HepG2 (cell line): ENCODE measurements around the gene OSCP1. TPM values are rescaled to one million over a fixed set of nuclear protein-coding genes. Genes with fewer than 3 reads are reported as not detected.
"Not testable (repeated sequence)": the region's sequence is repeated elsewhere in the genome, so short reads cannot be mapped to it uniquely, and the experiment has no call there.

Experiments used
- ATAC-seq: fragments of 200-7000 bp; cut with Tn5 transposase; 3 replicates; pipeline ENCODE4 v1.9.1; 2020; ENCODE audit warnings: mild to moderate bottlenecking, moderate library complexity
- BruUV-seq: library from RNA; stranded (reverse); fragments of 400-500 nt; replicated peaks from 2 replicates; lab custom pipeline; 2021; lab: Mats Ljungman, UMichigan
- CTCF ChIA-PET: fragments of 300-600 bp; formaldehyde crosslinking; extraction: SDS; loops from one replicate; lab custom pipeline; 2021; ENCODE audit warnings: low total read pairs, inconsistent platforms, low intra/inter-chr PET ratio; lab: Yijun Ruan, JAX
- POLR2A ChIA-PET: fragments of 350-600 bp; sonication (Branson Sonifier 250); formaldehyde crosslinking; loops from one replicate; lab custom pipeline; 2020; ENCODE audit warnings: antibody characterized with exemption, inconsistent platforms; lab: Yijun Ruan, JAX
- DNase-seq: peaks from one replicate; pipeline ENCODE4 v3.0.0-alpha.2; 2015; ENCODE audit warnings: low spot score
- FAIRE-seq: peaks from 3 replicates; lab custom pipeline; 2011; peaks lifted over from hg19 to GRCh38; lab: Jason Lieb, UNC
- H2AFZ ChIP-seq: one replicate; pipeline ENCODE4 v1.6.1; 2011; ENCODE audit warnings: low read length, inconsistent platforms
- H3K27ac ChIP-seq: fragments of 300-600 bp; 3 replicates; pipeline ENCODE4 v1.8.0; 2011; ENCODE audit warnings: mixed run types, mild to moderate bottlenecking, mixed read lengths, low read length, inconsistent platforms; ENCODE audit not compliant: insufficient read depth; ENCODE audit errors: extremely low read length
- H3K27me3 ChIP-seq, 2 experiments: fragments of 200-600 bp in 1 of 2; 2 replicates in 1 of 2; 3 replicates in 1 of 2; pipeline versions ENCODE4 v1.6.0 to v1.8.0; 2011; ENCODE audit warnings: low read length in 2 of 2, mild to moderate bottlenecking in 2 of 2, moderate library complexity in 2 of 2, inconsistent platforms in 1 of 2; ENCODE audit not compliant: insufficient read depth in 2 of 2, control insufficient read depth in 1 of 2
- H3K36me3 ChIP-seq, 2 experiments: fragments of 200-600 bp in 1 of 2; replicated peaks in 1 of 2; 2 replicates in 1 of 2; 3 replicates in 1 of 2; pipeline versions ENCODE4 v1.5.1 to v1.8.0; 2011; ENCODE audit warnings: low read length in 2 of 2, inconsistent platforms in 1 of 2; ENCODE audit not compliant: insufficient read depth in 2 of 2, control insufficient read depth in 1 of 2
- H3K4me1 ChIP-seq: 2 replicates; pipeline ENCODE4 v1.5.1; 2012; ENCODE audit warnings: low read length, inconsistent platforms; ENCODE audit not compliant: insufficient read depth
- H3K4me2 ChIP-seq: 2 replicates; pipeline ENCODE4 v1.6.0; 2011; ENCODE audit warnings: low read depth, low read length, inconsistent platforms
- H3K4me3 ChIP-seq, 3 experiments: fragments of 200-600 bp in 1 of 3; sonication (generic), shearing (Covaris generic) in 1 of 3; replicated peaks in 1 of 3; 2 replicates each; pipeline ENCODE4 v1.5.1; 2011 to 2016; ENCODE audit warnings: low read length in 3 of 3, inconsistent platforms in 2 of 3, low read depth in 2 of 3, mild to moderate bottlenecking in 2 of 3, control low read depth in 1 of 3, mixed read lengths in 1 of 3; ENCODE audit not compliant: insufficient read depth in 1 of 3
- H3K79me2 ChIP-seq: one replicate; pipeline ENCODE4 v1.6.1; 2011; ENCODE audit warnings: low read length, inconsistent platforms; ENCODE audit not compliant: insufficient read depth
- H3K9ac ChIP-seq: 2 replicates; pipeline ENCODE4 v1.6.0; 2011; ENCODE audit warnings: mild to moderate bottlenecking, low read depth, low read length, inconsistent platforms; ENCODE audit not compliant: insufficient read depth
- H3K9me3 ChIP-seq: 2 replicates; pipeline ENCODE4 v1.5.1; 2012; ENCODE audit warnings: mild to moderate bottlenecking, low read length
- H4K20me1 ChIP-seq: 2 replicates; pipeline ENCODE4 v1.6.0; 2011; ENCODE audit warnings: inconsistent platforms, mild to moderate bottlenecking, low read length, moderate library complexity; ENCODE audit not compliant: insufficient read depth
- ATF7 ChIP-seq, 2 experiments: fragments of 450-650 bp in 1 of 2; sonication (generic) in 1 of 2; formaldehyde crosslinking in 1 of 2; IDR thresholded peaks; 2 replicates each; pipeline versions ENCODE4 v1.4.0 to v1.6.1; 2016 to 2020; ENCODE audit warnings: antibody characterized with exemption in 1 of 2, mild to moderate bottlenecking in 1 of 2, missing genetic modification reagents in 1 of 2
- RNF219 ChIP-seq: sonication (generic); formaldehyde crosslinking; IDR thresholded peaks from 2 replicates; pipeline ENCODE4 v1.5.0; 2020; ENCODE audit warnings: mild to moderate bottlenecking, missing genetic modification reagents
- ZGPAT ChIP-seq: IDR thresholded peaks from 2 replicates; pipeline ENCODE4 v1.6.1; 2016; ENCODE audit warnings: mild to moderate bottlenecking
- ZNF207 ChIP-seq: fragments of 450-650 bp; IDR thresholded peaks from 2 replicates; pipeline ENCODE4 v1.6.1; 2016; ENCODE audit warnings: antibody characterized with exemption, borderline replicate concordance
- ZNF768 ChIP-seq: sonication (generic); formaldehyde crosslinking; IDR thresholded peaks from 2 replicates; pipeline ENCODE4 v1.4.0; 2020; ENCODE audit warnings: missing genetic modification reagents
- WGBS: methylation state at CpG from one replicate; pipeline ENCODE4 v1.1.6; 2017; ENCODE audit warnings: low lambda C conversion rate; 5-methylcytosine and 5-hydroxymethylcytosine counted together
- in situ Hi-C: cut with HindIII; loops from 2 replicates; pipeline ENCODE4 v1.10.0; 2017; ENCODE audit warnings: low pct_unique_long_range_greater_than_20kb; ENCODE audit not compliant: extremely low pct_ligation_motif_present
- intact Hi-C: fragments of 100-400 bp; cut with micrococcal nuclease; formaldehyde crosslinking; loops from one replicate; pipeline ENCODE4 v1.10.0; 2022; ENCODE audit not compliant: unreplicated experiment
- polyA plus RNA-seq, 8 experiments: library from polyadenylated mRNA; depleted of rRNA in 3 of 8; stranded (reverse) in 7 of 8; unstranded in 1 of 8; fragments of >200 nt; fragmentation: Illumina TruSeq in 4 of 8; extraction: Trizol in 4 of 8; gene quantifications; 2 replicates each; pipeline versions ENCODE4 v1.2.1 to v1.2.3, GENCODE V29; 2011 to 2016; ENCODE audit warnings: low read depth in 4 of 8, missing spikeins in 1 of 8, mixed read lengths in 1 of 8; ENCODE audit not compliant: insufficient read depth in 1 of 8
- total RNA-seq, 5 experiments: library from RNA; depleted of rRNA; stranded (reverse); fragments of >200 nt; fragmentation: Illumina TruSeq; extraction: Trizol; gene quantifications; 2 replicates each; pipeline ENCODE4 v1.2.3, GENCODE V29; 2016; ENCODE audit warnings: low read depth in 1 of 5

The OSCP1 gene
- total and polyA plus RNA-seq, 2 of the 13 experiments (the other 11 are each of a cell fraction or from before 2014, with no cell fraction given): 0.60 to 0.84 TPM

GRCh38 chr1:36480161-36480560 is 29.9 kb upstream of the OSCP1 start (continued):
- TF ChIP-seq ZNF207: no peak
- no peak for TF ChIP-seq ZGPAT

- ATAC-seq: no peak
- POLR2A ChIA-PET: no interaction called here
- Histone ChIP-seq H3K9ac (no peak overlapping the region), H3K4me1 (peaks cover 31% of the 10 kb centered on the region), H3K4me2 (no peak overlapping the region), H2AFZ (no peak overlapping the region), H3K79me2 (no peaks in the 10 kb centered on the region), H3K4me3 (no peak overlapping the region), H3K27me3 (no peaks in the 10 kb centered on the region; a peak in 1 of 5 replicates), H3K9me3 (no peaks in the 10 kb centered on the region), H3K36me3 (peaks cover 0 to 3% of the 10 kb centered on the region in 2 experiments; a peak in 1 of 5 replicates), H4K20me1 (no peaks in the 10 kb centered on the region), H3K27ac (no peak overlapping the region)
- intact Hi-C loops: no loop called here
- in situ Hi-C loops: no loop called here
- DNase-seq: no peak
- 90% methylated on average over 2 of the region's 2 CpGs for WGBS
- BruUV-seq: no TSS peak
- FAIRE-seq: no peak
- CTCF ChIA-PET: no interaction called here
- peak; percentile 84; the same call in 1 of the 2 replicates for TF ChIP-seq ZNF768 (CRISPR knock-in tag)
- 0 out of 2 replicates have a peak, but pooled peaks have one; percentile 15 for TF ChIP-seq ATF7 (IDR thresholded peaks at IDR 0.05)
- TF ChIP-seq ATF7 (CRISPR knock-in tag; IDR thresholded peaks at IDR 0.05): no peak
- no peak for TF ChIP-seq RNF219 (CRISPR knock-in tag)
Measured at GRCh38 chr1:36479505-36480051, 29.3 kb upstream of the OSCP1 start.

- H2AFZ ChIP-seq, in situ Hi-C loops, H4K20me1 ChIP-seq, CTCF ChIA-PET, H3K9me3 ChIP-seq, H3K36me3 ChIP-seq, H3K27me3 ChIP-seq, H3K4me2 ChIP-seq, intact Hi-C loops, H3K9ac ChIP-seq, H3K27ac ChIP-seq, POLR2A ChIA-PET, BruUV-seq, H3K4me3 ChIP-seq, H3K79me2 ChIP-seq, DNase-seq, ATAC-seq, FAIRE-seq: not testable (repeated sequence)
- 96% methylated on average over 13 of the region's 13 CpGs for WGBS
- H3K4me1 ChIP-seq: peaks cover 15% of the 10 kb centered on the region
Measured at GRCh38 chr1:36477615-36478014, 27.4 kb upstream of the OSCP1 start.
